ENCODE measurements around the gene CCDC32. TPM values are rescaled to one million over a fixed set of nuclear protein-coding genes. Genes with fewer than 3 reads are reported as not detected.

CCDC32 gene
- polyA plus RNA-seq, 6 donors from 2014 or later = 199 to 261 (median 219) TPM

Other genes starting within 250 kb of the CCDC32 start
- 1 to 10 TPM in 4 of 6 donors, under 1 TPM in 2; 0.32 to 3.4 (median 1.4) TPM for gene INAFM2, start 241.3 kb downstream of the CCDC32 start, polyA plus RNA-seq (ENCODE audit: low read depth in 6 of 6)
- gene CCDC9B, start 224.1 kb downstream of the CCDC32 start, polyA plus RNA-seq (ENCODE audit: low read depth in 6 of 6) = under 1 TPM in 2 of 6 donors, not detected in 4; 0.25 to 0.40 TPM
- not detected for gene PHGR1, start 214.0 kb downstream of the CCDC32 start, polyA plus RNA-seq (ENCODE audit: low read depth in 6 of 6)
- under 1 TPM in 3 of 6 donors, not detected in 3; 0.23 to 0.47 (median 0.25) TPM for gene DISP2, start 206.8 kb downstream of the CCDC32 start, polyA plus RNA-seq (ENCODE audit: low read depth in 6 of 6)
- gene KNSTRN, start 182.3 kb downstream of the CCDC32 start, polyA plus RNA-seq (ENCODE audit: low read depth in 6 of 6) = 1 to 10 TPM; 2.8 to 6.4 (median 3.6) TPM
- 10 to 100 TPM; 15.6 to 36.3 (median 22.2) TPM for gene IVD, start 159.2 kb downstream of the CCDC32 start, polyA plus RNA-seq (ENCODE audit: low read depth in 6 of 6)
- gene BAHD1, start 124.1 kb downstream of the CCDC32 start, polyA plus RNA-seq (ENCODE audit: low read depth in 6 of 6) = 1 to 10 TPM in 5 of 6 donors, under 1 TPM in 1; 0.37 to 3.0 (median 1.9) TPM
- 1 to 10 TPM; 1.4 to 3.2 (median 2.2) TPM for gene CHST14, start 94.1 kb downstream of the CCDC32 start, polyA plus RNA-seq (ENCODE audit: low read depth in 6 of 6)
- gene RPUSD2, start 4.3 kb upstream of the CCDC32 start, polyA plus RNA-seq (ENCODE audit: low read depth in 6 of 6) = 10 to 100 TPM; 18.0 to 29.3 (median 25.6) TPM
- 1 to 10 TPM in 5 of 6 donors, under 1 TPM in 1; 0.96 to 2.1 (median 1.5) TPM for gene KNL1, start 29.2 kb upstream of the CCDC32 start, polyA plus RNA-seq (ENCODE audit: low read depth in 6 of 6)
- gene RAD51, start 130.1 kb upstream of the CCDC32 start, polyA plus RNA-seq (ENCODE audit: low read depth in 6 of 6) = 1 to 10 TPM in 2 of 6 donors, under 1 TPM in 3, not detected in 1; 0.28 to 1.8 (median 0.85) TPM
- 10 to 100 TPM; 10.7 to 17.2 (median 12.1) TPM for gene RMDN3, start 190.2 kb upstream of the CCDC32 start, polyA plus RNA-seq (ENCODE audit: low read depth in 6 of 6)
- gene GCHFR, start 199.0 kb upstream of the CCDC32 start, polyA plus RNA-seq (ENCODE audit: low read depth in 6 of 6) = 10 to 100 TPM; 22.8 to 40.4 (median 27.6) TPM
- gene C15orf62, start 204.9 kb upstream of the CCDC32 start, polyA plus RNA-seq (ENCODE audit: low read depth in 6 of 6) = 1 to 10 TPM in 1 of 6 donors, under 1 TPM in 3, not detected in 2; 0.20 to 1.1 (median 0.49) TPM
- 10 to 100 TPM in 5 of 6 donors, 1 to 10 TPM in 1; 9.5 to 27.7 (median 12.9) TPM for gene ZFYVE19, start 242.0 kb upstream of the CCDC32 start, polyA plus RNA-seq (ENCODE audit: low read depth in 6 of 6)
- 10 to 100 TPM; 13.7 to 45.8 (median 28.7) TPM for gene DNAJC17, start 242.4 kb upstream of the CCDC32 start, polyA plus RNA-seq (ENCODE audit: low read depth in 6 of 6)

All from naive B cell (primary cell).